GM04504 (cell line): Measurements from ENCODE around the gene MCEE.

Experiments
- DNase-seq: peaks from one replicate; pipeline ENCODE4 v3.0.0-alpha.2; 2012; ENCODE audit warnings: low read depth

MCEE gene

DNA sequence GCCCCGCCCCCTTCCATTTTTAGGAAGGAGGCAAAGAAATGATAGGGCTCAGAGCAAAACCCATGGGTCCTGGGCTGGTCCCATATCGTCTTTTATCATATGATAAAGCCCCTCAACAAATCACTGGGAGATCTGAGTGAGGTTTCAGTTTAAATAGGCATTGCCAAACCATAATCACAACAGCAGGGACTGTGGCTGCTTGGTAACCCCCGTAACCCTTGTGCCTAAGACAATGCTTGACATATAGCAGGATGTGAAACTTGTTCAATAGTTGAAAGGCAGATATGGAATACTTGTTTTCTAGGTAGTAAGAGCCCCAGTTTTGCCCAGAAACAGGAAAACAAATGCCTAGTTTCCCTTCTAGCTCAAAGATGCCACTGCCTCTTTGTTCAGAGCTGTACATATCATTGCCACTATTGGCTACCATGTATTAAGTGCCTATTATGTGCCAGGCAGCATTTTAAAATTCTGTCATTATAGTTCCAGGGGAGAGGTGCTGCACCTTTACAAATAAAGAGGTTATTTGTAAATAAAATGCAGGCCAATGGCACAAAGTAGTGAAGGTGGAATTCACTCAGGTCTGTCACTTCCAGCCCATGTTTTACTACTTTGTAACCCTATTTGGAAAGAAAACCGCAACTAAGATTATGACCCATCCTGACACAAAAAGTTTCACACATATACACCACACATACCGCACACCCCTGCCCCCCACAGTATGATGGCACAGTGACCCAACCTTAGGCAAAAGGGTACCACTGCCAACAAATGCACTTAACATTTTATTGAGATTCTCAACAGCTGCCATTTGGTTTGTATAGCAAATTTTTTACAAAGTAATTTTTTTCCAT is 47.4 kb downstream of the MCEE start:
- no peak for DNase-seq

DNA sequence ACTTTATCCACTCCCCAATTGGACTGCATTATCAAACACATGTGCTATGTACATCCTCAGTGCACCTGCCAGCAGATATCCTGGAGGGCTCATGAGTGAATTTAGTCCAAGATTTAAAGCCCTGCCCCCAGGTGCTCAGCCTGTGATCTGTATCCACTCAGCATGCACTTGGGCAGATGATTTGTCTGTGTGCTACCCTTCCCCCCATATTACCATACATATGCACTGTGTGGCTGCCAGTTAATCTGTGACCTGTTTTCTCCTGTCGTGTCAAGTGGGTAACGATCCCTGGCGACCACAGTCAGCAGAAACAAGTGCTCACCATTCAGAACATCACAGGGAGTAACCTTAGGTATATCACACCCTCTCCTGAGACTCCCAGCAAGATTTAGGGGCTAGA is 51.4 kb downstream of the MCEE start:
- no peak for DNase-seq

DNA sequence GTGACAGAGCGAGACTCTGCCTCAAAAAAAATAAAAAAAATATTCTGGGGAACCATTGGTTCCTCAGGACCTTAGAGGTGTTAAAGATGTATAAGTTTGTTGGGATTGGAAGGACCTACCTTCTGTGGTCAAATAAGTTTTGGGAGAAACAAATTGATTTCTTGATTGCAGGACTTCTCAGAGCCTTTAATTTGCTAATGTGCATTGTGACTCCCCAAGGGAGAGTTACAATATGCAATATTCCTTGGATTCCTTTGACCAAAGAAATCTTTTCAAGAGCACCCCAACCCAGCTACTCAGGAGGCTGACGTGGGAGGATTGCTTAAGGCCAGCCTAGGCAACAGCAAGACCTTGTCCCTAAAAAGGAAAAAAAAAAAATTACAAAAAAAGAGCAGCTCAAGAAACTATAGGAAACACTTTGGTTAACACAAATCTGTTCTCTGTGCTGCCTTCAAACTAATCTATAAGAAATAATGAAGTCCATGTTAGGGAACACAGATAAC is 55.1 kb downstream of the MCEE start:
- no peak for DNase-seq

DNA sequence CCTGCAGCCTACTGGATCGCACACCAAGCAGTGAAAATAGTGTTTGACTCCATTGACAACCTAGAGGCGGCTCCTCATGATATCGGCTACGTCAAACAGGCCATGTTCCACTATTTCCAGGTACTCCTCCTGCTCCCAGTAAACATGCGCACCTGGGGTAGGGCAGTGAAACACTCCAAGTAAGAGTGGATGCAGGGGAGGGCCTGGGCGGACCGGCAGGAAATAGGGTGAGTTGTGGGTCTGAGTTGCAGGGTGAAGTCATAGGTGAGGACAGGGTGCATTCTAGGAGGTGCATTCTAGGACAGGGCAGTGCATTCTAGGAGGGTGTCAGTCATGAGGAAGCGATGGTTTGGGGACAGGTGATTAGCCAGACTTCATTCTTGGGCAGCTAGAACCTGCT is 56.6 kb downstream of the MCEE start:
- DNase-seq = no peak

DNA sequence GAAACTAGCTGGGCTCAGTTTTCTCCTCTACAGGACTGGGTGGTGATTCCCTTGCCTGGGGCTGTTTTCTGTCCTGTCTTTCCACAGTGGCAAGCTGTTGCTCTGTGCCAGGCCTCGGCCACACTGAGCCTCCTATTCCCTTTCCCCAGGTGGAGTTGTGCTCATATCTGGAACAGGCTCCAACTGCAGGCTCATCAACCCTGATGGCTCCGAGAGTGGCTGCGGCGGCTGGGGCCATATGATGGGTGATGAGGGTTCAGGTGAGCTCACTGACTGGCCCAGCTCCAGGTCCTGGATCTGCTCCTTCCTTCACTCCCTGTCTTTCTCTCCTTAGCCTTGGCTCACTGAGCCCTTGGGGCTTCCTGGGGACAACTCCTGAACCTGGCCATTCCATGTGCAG is 57.5 kb downstream of the MCEE start:
- no peak for DNase-seq

DNA sequence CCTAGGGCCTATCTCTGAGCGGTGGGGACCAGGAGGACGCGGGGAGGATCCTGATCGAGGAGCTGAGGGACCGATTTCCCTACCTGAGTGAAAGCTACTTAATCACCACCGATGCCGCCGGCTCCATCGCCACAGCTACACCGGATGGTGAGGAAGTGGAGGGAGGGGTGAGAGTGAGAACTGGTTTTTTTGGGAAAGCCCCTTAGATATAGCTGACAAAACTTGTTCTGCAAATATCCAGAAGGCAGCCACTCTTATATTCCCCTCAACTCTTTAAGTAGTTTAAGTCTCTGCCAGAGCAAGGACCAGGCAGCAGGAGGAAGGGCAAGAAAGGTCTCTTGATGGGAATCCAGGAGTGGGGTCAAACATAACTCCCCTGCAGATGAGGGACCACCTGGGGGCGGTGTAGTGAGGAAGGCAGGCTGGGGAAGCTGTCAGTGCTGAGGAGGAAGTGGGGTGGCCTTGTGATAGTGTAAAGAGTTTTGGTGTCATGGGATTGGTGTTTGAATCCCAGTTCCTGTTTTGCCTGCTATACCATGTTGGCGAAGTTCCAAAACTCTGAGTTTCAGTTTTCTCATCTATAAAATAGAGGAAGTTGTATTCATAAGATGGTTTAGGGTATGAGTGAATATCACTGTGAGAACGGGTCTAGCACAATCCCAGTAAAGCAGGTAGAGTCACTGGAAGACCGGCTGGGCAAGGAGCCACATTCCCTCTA is 58.2 kb downstream of the MCEE start:
- DNase-seq = no peak

DNA sequence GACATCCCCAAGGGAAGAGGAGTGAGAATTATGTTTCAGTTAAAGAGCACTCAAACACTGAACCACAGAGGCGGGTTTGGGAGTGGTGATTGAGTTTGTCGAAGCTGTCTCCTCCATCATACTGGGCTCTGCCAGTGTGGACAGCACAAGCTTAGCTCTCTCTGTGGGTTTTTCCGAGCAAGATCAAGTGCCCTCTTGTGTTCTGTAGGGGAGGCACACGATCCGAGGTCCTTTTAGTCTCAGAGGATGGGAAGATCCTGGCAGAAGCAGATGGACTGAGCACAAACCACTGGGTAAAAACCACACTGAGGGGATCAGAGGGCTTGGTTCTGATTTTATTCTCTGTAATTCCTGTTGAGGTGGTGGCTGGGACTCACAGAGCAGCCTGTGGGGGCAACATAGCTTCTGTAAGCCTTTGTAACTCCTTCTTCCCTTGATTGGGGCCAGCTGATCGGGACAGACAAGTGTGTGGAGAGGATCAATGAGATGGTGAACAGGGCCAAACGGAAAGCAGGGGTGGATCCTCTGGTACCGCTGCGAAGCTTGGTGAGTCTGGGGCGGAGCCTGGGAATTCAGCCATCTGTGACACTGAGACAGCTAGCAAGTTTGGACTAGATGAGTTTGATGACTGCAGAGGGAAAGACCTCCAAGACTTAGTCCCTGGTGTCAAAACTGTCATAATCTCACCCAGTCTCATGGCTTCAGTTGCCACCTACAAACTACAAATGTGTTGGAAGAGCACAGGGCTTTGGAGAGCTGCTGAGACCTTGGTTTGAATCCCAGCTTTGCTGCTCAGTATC is 59.5 kb downstream of the MCEE start:
- DNase-seq = no peak

DNA sequence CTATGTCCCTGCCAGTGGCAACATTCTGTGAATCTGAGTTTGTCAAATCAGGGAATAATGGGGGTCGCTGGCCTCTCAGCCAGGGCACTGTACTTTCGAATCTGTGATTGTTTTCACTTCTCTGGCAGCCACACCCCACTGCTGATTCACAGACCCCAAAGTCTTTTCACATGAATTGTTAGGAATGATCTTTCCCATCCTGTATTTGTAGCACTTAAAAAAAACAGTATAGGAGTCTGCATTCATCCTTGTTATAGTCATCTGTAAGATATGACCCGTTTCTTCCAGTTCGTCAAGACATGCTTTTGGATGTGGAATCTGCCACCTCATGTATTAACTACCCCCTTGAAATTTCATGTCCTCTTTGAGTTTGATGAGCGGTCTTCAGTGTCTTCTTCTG is 60.7 kb downstream of the MCEE start:
- DNase-seq = no peak

DNA sequence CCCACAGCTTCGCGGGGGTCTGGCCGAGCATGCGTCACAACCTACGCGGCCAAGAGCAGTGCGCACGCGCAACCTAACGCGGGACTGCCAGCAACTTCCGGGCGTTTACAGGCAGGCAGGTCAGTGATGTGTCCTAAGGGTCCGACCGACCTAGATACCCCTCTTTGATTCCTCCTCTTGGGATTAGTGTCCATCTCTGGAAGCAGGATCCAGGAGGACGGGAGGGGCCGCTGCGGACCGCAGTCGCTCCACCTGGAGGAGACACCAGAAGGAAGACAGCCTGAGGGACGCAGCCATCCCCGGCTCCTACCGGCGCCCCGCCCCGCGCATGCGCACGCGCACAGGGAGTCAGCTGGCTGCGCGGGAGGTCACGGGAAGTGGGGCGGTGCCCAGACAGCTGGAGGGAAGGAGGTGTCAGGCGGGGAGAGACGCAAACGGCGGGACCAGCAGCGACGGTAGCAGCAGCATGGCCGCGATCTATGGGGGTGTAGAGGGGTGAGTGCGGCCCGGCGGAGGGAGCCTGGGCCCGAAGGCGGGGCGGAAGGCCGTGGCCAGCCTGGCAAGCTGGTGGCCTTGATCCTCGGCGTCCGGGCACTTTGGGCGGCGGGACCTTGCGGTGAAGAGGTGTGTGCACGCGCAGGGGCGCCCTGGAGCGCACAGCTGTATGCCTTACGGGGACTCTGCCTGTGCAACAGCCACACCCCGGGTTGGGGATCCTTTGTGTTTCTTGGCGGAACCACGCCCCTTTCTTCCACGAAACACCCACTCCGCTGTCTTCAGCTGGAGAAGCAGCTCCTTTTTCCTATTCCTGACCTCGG is 61.6 kb downstream of the MCEE start, which contains the start of gene NAGK:
TSS of gene NAGK (plus strand) at position 431 of the 818 bp plus-strand sequence. CDS start at position 467, 36 bp downstream.
- DNase-seq = peak; percentile 86

DNA sequence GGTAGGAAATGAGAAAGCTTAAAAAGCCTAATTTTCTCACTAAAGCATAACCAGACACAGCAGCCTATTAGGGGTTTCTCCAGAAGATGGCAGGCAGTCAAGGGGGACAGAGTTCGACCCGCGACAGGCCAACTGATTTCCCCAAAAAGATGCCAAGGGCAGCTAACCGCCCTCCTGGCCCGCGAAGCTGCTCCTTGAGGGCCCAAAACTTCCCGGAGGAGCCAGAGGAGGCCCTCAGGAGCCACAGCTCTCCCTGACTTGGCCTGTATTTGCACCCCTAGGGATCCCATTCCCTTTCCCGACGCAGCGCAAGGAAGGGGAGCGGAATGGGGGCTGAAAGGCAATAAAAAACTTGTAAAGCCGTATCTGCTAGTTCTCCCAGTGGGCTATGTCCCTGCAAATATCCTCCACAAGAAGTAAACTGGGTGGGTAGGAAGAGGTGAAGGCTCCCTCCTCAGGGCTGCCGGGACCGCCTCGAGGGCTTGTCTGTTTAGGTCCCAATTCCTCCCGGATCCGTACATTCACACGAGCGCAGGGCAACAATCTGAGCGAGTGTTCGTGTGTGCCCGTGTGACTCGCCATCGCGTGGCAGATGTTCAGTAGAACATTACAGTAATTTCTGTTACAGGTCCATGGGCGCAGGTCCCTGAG is 62.3 kb downstream of the MCEE start:
- no peak for DNase-seq

DNA sequence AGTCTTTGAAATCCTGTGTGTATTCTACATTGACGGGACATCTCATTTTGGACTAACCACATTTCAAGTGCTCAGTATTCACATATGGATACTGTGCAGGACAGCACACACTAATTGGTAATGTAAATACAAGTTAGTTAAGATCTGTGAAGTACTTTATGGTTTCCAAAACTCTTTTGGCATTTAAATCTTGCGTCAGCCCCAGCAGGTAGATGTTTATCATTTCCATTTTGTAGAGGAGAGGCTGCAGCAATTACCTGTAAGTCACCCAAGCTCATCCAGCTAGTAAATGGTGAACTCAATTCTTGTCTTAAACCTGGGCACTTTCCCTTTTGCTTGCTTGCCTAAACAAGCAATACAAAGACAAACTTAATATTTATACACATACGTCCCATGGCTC is 63.2 kb downstream of the MCEE start:
- DNase-seq = no peak

DNA sequence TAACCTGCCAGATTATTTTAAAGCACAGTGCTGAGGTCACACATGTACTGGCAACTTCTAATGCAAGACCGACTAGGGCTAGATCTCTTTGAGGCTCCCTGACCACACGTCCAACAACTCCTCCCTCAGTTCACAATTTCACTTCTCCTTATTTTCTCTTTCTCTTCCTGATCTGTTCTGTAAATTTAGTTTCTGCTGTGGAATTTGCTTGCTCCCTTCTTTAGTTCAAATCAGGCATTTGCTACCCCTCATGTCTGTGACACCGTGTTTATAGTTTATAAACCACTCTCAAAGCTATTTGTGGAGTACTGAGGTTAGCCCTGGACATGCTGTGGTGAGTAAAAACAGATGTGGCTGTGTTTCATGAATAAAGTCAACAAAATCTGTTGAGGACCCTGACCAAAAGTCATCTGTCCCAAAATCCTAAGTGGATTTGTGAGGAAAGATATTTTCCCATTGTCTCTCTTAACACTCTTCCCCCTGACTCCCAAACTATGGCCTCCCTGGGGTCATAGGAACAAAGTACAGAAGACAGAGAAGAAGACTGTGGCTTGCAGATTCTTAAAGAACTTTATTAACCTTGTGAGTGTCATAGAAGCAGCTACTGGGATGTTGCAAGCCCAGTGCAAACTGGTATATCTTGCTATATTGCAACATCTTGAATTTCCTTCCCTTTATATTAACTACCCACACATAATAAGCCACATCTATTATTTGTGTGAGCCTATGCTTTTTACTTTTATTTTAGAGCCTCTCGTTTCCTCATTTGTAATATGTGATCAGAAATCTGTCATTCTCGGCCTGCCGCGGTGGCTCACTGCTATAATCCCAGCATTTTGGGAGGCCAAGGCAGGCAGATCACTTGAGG is 65.0 kb downstream of the MCEE start:
- no peak for DNase-seq

DNA sequence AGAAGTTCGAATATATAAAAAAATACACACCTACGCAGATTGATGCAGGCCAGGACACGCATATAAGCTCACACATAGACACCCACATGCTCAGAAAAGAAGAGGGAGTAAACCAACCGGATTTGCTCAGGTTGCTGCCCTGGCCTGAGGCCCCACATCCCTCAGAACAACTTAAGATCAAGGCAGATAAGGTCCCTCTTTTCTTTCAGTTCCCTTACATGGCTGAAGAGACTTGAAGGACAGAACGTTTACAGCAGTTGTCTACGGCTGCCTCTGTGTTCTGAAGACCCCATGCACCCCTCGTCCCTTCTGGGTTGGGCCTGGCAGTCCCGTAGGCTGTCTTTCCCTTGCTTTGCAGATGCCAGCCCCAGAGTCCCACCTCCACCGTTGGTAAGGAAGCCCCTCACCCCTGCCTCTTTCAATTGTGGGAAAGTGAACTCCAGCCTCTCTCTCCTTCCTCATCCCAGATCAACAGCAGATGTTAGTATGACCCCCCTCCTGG is 65.9 kb downstream of the MCEE start:
- no peak for DNase-seq

DNA sequence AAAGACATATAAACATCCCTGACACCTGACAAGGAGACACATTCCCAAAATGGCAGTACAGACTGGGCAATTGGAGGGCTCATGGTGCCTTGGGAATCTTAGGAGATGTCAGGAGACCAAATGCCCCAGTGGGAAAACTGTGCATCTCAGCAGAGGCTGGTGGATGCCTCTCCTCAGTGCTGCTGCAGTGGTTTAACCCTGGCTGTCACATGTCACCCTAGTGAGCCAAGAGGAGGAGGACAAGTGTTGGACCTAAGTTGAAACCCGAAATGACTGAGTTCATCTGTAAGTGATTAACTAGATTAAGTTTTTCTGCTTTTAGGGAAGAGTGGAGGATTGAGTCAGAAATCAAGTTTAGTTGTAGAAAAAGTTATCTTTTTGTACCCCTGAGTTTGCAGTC is 66.8 kb downstream of the MCEE start:
- DNase-seq = no peak

DNA sequence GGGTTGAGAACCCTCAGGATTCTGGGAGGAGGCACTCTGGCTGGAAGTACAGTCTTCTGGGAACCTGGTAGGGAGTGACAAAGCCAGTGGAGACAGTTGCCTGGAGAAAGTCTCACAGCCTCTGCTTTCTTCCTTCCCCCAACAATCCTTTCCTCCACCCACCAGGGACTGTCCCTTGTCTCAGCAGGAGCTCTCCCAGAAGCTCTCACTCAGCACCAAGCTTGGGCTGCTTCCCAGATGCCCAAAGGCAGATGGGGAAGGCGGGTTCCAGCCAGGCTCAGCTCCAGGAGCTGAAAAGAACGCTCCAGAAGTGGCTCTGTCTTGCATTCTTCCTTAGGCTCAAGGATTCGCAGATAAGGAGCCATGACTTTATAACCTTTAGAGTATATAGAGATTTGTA is 69.2 kb downstream of the MCEE start:
- DNase-seq = no peak

DNA sequence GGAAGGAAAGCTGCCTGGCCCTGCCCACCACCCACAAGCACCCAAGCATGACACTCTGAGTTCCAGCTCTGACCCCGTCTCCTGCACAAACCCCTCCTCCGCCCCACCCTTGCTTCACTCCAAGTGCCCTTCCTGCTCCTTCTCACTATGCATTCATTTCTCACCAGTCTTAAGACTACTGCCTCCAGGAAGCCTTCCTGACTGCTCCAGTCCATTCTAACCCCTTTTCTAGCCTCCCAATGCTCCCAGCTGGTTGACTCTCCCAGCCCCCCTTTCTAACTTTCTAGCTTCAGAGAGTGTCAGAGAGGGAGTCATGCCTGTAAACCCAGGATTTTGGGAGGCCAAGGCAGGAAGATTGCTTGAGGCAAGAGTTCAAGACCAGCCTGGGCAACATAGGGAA is 69.8 kb downstream of the MCEE start:
- DNase-seq = no peak
